ENCODE measurements around the gene TCERG1L. TPM values are rescaled to one million over a fixed set of nuclear protein-coding genes. Genes with fewer than 3 reads are reported as not detected.
"Not testable (repeated sequence)": the region's sequence is repeated elsewhere in the genome, so short reads cannot be mapped to it uniquely, and the experiment has no call there.

The TCERG1L gene
- polyA plus RNA-seq, 3 donors from 2014 or later, result not detected

- no peak for DNase-seq
- Mint-ChIP-seq H3K27me3 (ENCODE audit: low read depth in 3 of 3) (peaks cover 0 to 6% (median 4%) of the 10 kb centered on the region in 3 donors), H3K27ac (no peak overlapping the region), H3K4me3 (no peak overlapping the region), H3K9me3 (peaks cover 0 to 4% (median 0%) of the 10 kb centered on the region in 6 donors), H3K4me1 (no peaks in the 10 kb centered on the region), H3K36me3 (no peaks in the 10 kb centered on the region)
Observed at GRCh38 chr10:131147301-131147975, 164.1 kb downstream of the TCERG1L start.

- no peaks in the 10 kb centered on the region for H3K4me1 Mint-ChIP-seq
Observed at GRCh38 chr10:131146790-131147189, 164.7 kb downstream of the TCERG1L start.

GRCh38 chr10:131145756-131146155 lies 165.8 kb downstream of the TCERG1L start:
- H3K27me3 Mint-ChIP-seq (ENCODE audit: low read depth in 3 of 3), result peaks cover 2 to 4% (median 4%) of the 10 kb centered on the region in 3 donors
- H3K4me3 Mint-ChIP-seq, result no peak overlapping the region
- no peak overlapping the region for H3K27ac Mint-ChIP-seq
- peaks cover 0 to 4% (median 0%) of the 10 kb centered on the region in 6 donors for H3K9me3 Mint-ChIP-seq
- H3K36me3 Mint-ChIP-seq, result no peaks in the 10 kb centered on the region
- no peaks in the 10 kb centered on the region for H3K4me1 Mint-ChIP-seq
- no peak for DNase-seq

More at GRCh38 chr10:131146790-131147189, 164.7 kb downstream of the TCERG1L start:
- no peak overlapping the region for H3K4me3 Mint-ChIP-seq
- DNase-seq, result no peak
- peaks cover 0 to 4% (median 0%) of the 10 kb centered on the region in 6 donors for H3K9me3 Mint-ChIP-seq
- no peak overlapping the region for H3K27ac Mint-ChIP-seq
- H3K27me3 Mint-ChIP-seq (ENCODE audit: low read depth in 3 of 3), result peaks cover 0 to 4% (median 2%) of the 10 kb centered on the region in 3 donors
- no peaks in the 10 kb centered on the region for H3K36me3 Mint-ChIP-seq

- H3K4me3 Mint-ChIP-seq, result no peak overlapping the region
- no peaks in the 10 kb centered on the region for H3K4me1 Mint-ChIP-seq
- H3K27me3 Mint-ChIP-seq (ENCODE audit: low read depth in 3 of 3), result peaks cover 0 to 4% (median 4%) of the 10 kb centered on the region in 3 donors
- no peak overlapping the region for H3K27ac Mint-ChIP-seq
- H3K36me3 Mint-ChIP-seq, result no peaks in the 10 kb centered on the region
- H3K9me3 Mint-ChIP-seq, result peaks cover 0 to 4% (median 0%) of the 10 kb centered on the region in 6 donors
- DNase-seq, result no peak
Observed at GRCh38 chr10:131144711-131145375, 166.7 kb downstream of the TCERG1L start.

GRCh38 chr10:131144196-131144595 lies 167.3 kb downstream of the TCERG1L start:
- Mint-ChIP-seq H3K4me1 (no peaks in the 10 kb centered on the region), H3K4me3 (no peak overlapping the region), H3K36me3 (no peaks in the 10 kb centered on the region), H3K27ac (no peak overlapping the region), H3K9me3 (peaks cover 0 to 4% (median 0%) of the 10 kb centered on the region in 6 donors), H3K27me3 (ENCODE audit: low read depth in 3 of 3) (peaks cover 0 to 4% (median 4%) of the 10 kb centered on the region in 3 donors)
- DNase-seq, result no peak

- Mint-ChIP-seq H3K4me3 (no peak overlapping the region), H3K27me3 (ENCODE audit: low read depth in 3 of 3) (peaks cover 0 to 4% (median 4%) of the 10 kb centered on the region in 3 donors), H3K4me1 (no peaks in the 10 kb centered on the region), H3K36me3 (no peaks in the 10 kb centered on the region), H3K27ac (no peak overlapping the region), H3K9me3 (peaks cover 0 to 4% (median 0%) of the 10 kb centered on the region in 6 donors)
- no peak for DNase-seq
Observed at GRCh38 chr10:131143425-131144165, 167.9 kb downstream of the TCERG1L start.

GRCh38 chr10:131142517-131143380 lies 168.8 kb downstream of the TCERG1L start:
- Mint-ChIP-seq H3K9me3 (peaks cover 0 to 4% (median 0%) of the 10 kb centered on the region in 6 donors), H3K36me3 (no peaks in the 10 kb centered on the region), H3K4me3 (no peak overlapping the region), H3K27me3 (ENCODE audit: low read depth in 3 of 3) (peaks cover 0 to 4% (median 0%) of the 10 kb centered on the region in 3 donors), H3K27ac (no peak overlapping the region), H3K4me1 (no peaks in the 10 kb centered on the region)
- DNase-seq, result no peak

- Mint-ChIP-seq H3K9me3 (peaks cover 0 to 2% (median 0%) of the 10 kb centered on the region in 6 donors), H3K4me3 (no peak overlapping the region), H3K36me3 (no peaks in the 10 kb centered on the region), H3K27ac (no peak overlapping the region), H3K4me1 (no peaks in the 10 kb centered on the region), H3K27me3 (ENCODE audit: low read depth in 3 of 3) (peaks cover 0 to 4% (median 0%) of the 10 kb centered on the region in 3 donors)
- no peak for DNase-seq
Observed at GRCh38 chr10:131141645-131142516, 169.6 kb downstream of the TCERG1L start.

- Mint-ChIP-seq H3K27ac (no peak overlapping the region), H3K27me3 (ENCODE audit: low read depth in 3 of 3) (peaks cover 0 to 4% (median 0%) of the 10 kb centered on the region in 3 donors), H3K4me1 (no peaks in the 10 kb centered on the region), H3K9me3 (no peaks in the 10 kb centered on the region), H3K4me3 (no peak overlapping the region), H3K36me3 (no peaks in the 10 kb centered on the region)
- no peak for DNase-seq
Observed at GRCh38 chr10:131141207-131141606, 170.3 kb downstream of the TCERG1L start.

GRCh38 chr10:131140606-131141005 lies 170.9 kb downstream of the TCERG1L start:
- DNase-seq, result no peak
- Mint-ChIP-seq H3K27ac (no peak overlapping the region), H3K27me3 (ENCODE audit: low read depth in 3 of 3) (peaks cover 0 to 4% (median 0%) of the 10 kb centered on the region in 3 donors), H3K4me3 (no peak overlapping the region), H3K9me3 (no peaks in the 10 kb centered on the region), H3K4me1 (no peaks in the 10 kb centered on the region), H3K36me3 (no peaks in the 10 kb centered on the region)

GRCh38 chr10:131137223-131137622 lies 174.3 kb downstream of the TCERG1L start:
- H3K36me3 Mint-ChIP-seq, result no peaks in the 10 kb centered on the region
- H3K27me3 Mint-ChIP-seq (ENCODE audit: low read depth in 3 of 3), result peaks cover 0 to 4% (median 0%) of the 10 kb centered on the region in 3 donors
- no peak for DNase-seq
- no peak overlapping the region for H3K27ac Mint-ChIP-seq
- no peaks in the 10 kb centered on the region for H3K9me3 Mint-ChIP-seq
- H3K4me3 Mint-ChIP-seq, result no peak overlapping the region
- no peaks in the 10 kb centered on the region for H3K4me1 Mint-ChIP-seq

- not testable (repeated sequence) for H3K4me1 Mint-ChIP-seq; H3K27me3 Mint-ChIP-seq (ENCODE audit: low read depth in 3 of 3); H3K36me3 Mint-ChIP-seq; H3K4me3 Mint-ChIP-seq; H3K27ac Mint-ChIP-seq; DNase-seq; H3K9me3 Mint-ChIP-seq
Observed at GRCh38 chr10:131136336-131136735, 175.2 kb downstream of the TCERG1L start.

Data from immature natural killer cell (primary cell).